Parathyroid adenoma (tissue), 2 donors: ENCODE data around the gene PGS1.

ENCODE experiments used
- H2AFZ ChIP-seq: fragments of 300-600 bp; sonication (generic); one replicate; pipeline ENCODE4 v1.7.0; 2017; ENCODE audit warnings: antibody characterized with exemption, mild to moderate bottlenecking
- H3K27ac ChIP-seq: fragments of 300-600 bp; sonication (generic); one replicate; pipeline ENCODE4 v1.7.0; 2017
- H3K27me3 ChIP-seq: fragments of 300-600 bp; sonication (generic); one replicate; pipeline ENCODE4 v1.7.0; 2017; ENCODE audit warnings: low read length; ENCODE audit not compliant: control insufficient read depth, insufficient read depth
- H3K36me3 ChIP-seq: fragments of 300-600 bp; sonication (generic); one replicate; pipeline ENCODE4 v1.7.0; 2017; ENCODE audit warnings: low read length; ENCODE audit not compliant: control insufficient read depth, insufficient read depth
- H3K4me1 ChIP-seq: fragments of 300-600 bp; sonication (generic); one replicate; pipeline ENCODE4 v1.7.0; 2017; ENCODE audit warnings: control low read depth
- H3K4me2 ChIP-seq: fragments of 300-600 bp; sonication (generic); one replicate; pipeline ENCODE4 v1.7.0; 2017; ENCODE audit warnings: low read length
- H3K4me3 ChIP-seq: fragments of 300-600 bp; sonication (generic); one replicate; pipeline ENCODE4 v1.7.0; 2017; ENCODE audit warnings: low read depth, low read length
- H3K79me2 ChIP-seq: fragments of 300-600 bp; sonication (generic); one replicate; pipeline ENCODE4 v1.7.0; 2017; ENCODE audit warnings: control low read depth
- H3K9ac ChIP-seq: fragments of 300-600 bp; sonication (generic); one replicate; pipeline ENCODE4 v1.7.0; 2017; ENCODE audit warnings: mild to moderate bottlenecking
- H3K9me3 ChIP-seq: fragments of 300-600 bp; sonication (generic); one replicate; pipeline ENCODE4 v1.7.0; 2017; ENCODE audit warnings: low read length; ENCODE audit not compliant: control insufficient read depth
- CTCF ChIP-seq: fragments of 300-600 bp; sonication (generic); IDR thresholded peaks from one replicate; pipeline ENCODE4 v1.7.0; 2017; ENCODE audit warnings: antibody characterized with exemption, mild to moderate bottlenecking
- donor health status: primary hyperparathyroidism.

PGS1 gene

GRCh38 chr17:78368348-78368747, 10.1 kb upstream of the PGS1 start:
- Histone ChIP-seq H3K4me3 (no peak overlapping the region), H2AFZ (no peak overlapping the region), H3K4me2 (no peak overlapping the region), H3K36me3 (no peaks in the 10 kb centered on the region), H3K27me3 (no peaks in the 10 kb centered on the region), H3K9me3 (no peaks in the 10 kb centered on the region), H3K9ac (no peak overlapping the region), H3K79me2 (no peaks in the 10 kb centered on the region), H3K27ac (no peak overlapping the region), H3K4me1 (no peaks in the 10 kb centered on the region)
- no peak for TF ChIP-seq CTCF

GRCh38 chr17:78368854-78369495, 9.5 kb upstream of the PGS1 start:
- no peaks in the 10 kb centered on the region for H3K9me3 ChIP-seq
- H3K36me3 ChIP-seq, result no peaks in the 10 kb centered on the region
- H2AFZ ChIP-seq, result no peak overlapping the region
- H3K4me3 ChIP-seq, result no peak overlapping the region
- no peak overlapping the region for H3K27ac ChIP-seq
- no peaks in the 10 kb centered on the region for H3K79me2 ChIP-seq
- no peak for TF ChIP-seq CTCF
- no peak overlapping the region for H3K4me2 ChIP-seq
- H3K4me1 ChIP-seq, result no peaks in the 10 kb centered on the region
- H3K9ac ChIP-seq, result no peak overlapping the region
- H3K27me3 ChIP-seq, result no peaks in the 10 kb centered on the region

- H2AFZ ChIP-seq, result peak overlapping the region; percentile 67
Measured at GRCh38 chr17:78369791-78370381, 8.6 kb upstream of the PGS1 start.

GRCh38 chr17:78371056-78371455, 7.4 kb upstream of the PGS1 start:
- Histone ChIP-seq H3K79me2 (no peaks in the 10 kb centered on the region), H3K4me1 (peaks cover 6% of the 10 kb centered on the region), H3K27ac (no peak overlapping the region), H3K4me3 (no peak overlapping the region), H3K36me3 (no peaks in the 10 kb centered on the region), H3K9me3 (no peaks in the 10 kb centered on the region), H3K9ac (no peak overlapping the region), H3K27me3 (no peaks in the 10 kb centered on the region), H3K4me2 (no peak overlapping the region), H2AFZ (no peak overlapping the region)
- no peak for TF ChIP-seq CTCF

More at GRCh38 chr17:78369791-78370381, 8.6 kb upstream of the PGS1 start:
- Histone ChIP-seq H3K9ac (no peak overlapping the region), H3K36me3 (no peaks in the 10 kb centered on the region), H3K4me1 (peaks cover 5% of the 10 kb centered on the region), H3K4me3 (no peak overlapping the region), H3K79me2 (no peaks in the 10 kb centered on the region), H3K27me3 (no peaks in the 10 kb centered on the region), H3K4me2 (no peak overlapping the region), H3K9me3 (no peaks in the 10 kb centered on the region), H3K27ac (peak overlapping the region; percentile 36)
- no peak for TF ChIP-seq CTCF

GRCh38 chr17:78372841-78373240, 5.6 kb upstream of the PGS1 start:
- no peak for TF ChIP-seq CTCF
- H2AFZ ChIP-seq, result no peak overlapping the region
- no peaks in the 10 kb centered on the region for H3K27me3 ChIP-seq
- no peaks in the 10 kb centered on the region for H3K79me2 ChIP-seq
- H3K4me2 ChIP-seq, result no peak overlapping the region
- H3K4me1 ChIP-seq, result peaks cover 6% of the 10 kb centered on the region
- no peaks in the 10 kb centered on the region for H3K9me3 ChIP-seq
- no peak overlapping the region for H3K27ac ChIP-seq
- H3K9ac ChIP-seq, result no peak overlapping the region
- no peak overlapping the region for H3K4me3 ChIP-seq
- H3K36me3 ChIP-seq, result no peaks in the 10 kb centered on the region
